Spleen (tissue), 7 donors: ENCODE measurements around the gene TBC1D26.

Source experiments
- CTCF ChIP-seq, 11 experiments: fragments of 200-600 bp in 7 of 11; fragments of 450-650 bp in 4 of 11; sonication (generic) in 4 of 11; IDR thresholded peaks in 8 of 11; conservative IDR thresholded peaks in 3 of 11; 1 replicate in 7 of 11; 2 replicates in 4 of 11; pipeline versions ENCODE4 v1.4.0 to v1.8.0; 2016 to 2021; ENCODE audit warnings: antibody characterized with exemption in 11 of 11, inconsistent platforms in 4 of 11, mild to moderate bottlenecking in 1 of 11
- POLR2A ChIP-seq, 3 donors: fragments of 450-650 bp; IDR thresholded peaks; one replicate each; pipeline ENCODE4 v1.5.1; 2017; ENCODE audit warnings: antibody characterized with exemption in 3 of 3, mild to moderate bottlenecking in 1 of 3
- POLR2AphosphoS5 ChIP-seq, 3 donors: sonication (generic); formaldehyde crosslinking; IDR thresholded peaks; one replicate each; pipeline ENCODE4 v1.5.1; 2017; ENCODE audit warnings: antibody characterized with exemption in 3 of 3
- donor health status: DM: no; HTN: no; CAD: no; lungs with moderate emphysema.
- donor health status: DM: no; HTN: no; CAD: no.
- donor health status: DM: no; HTN: no; CAD: no.

GRCh38 chr17:15783461-15783860 is 51.4 kb downstream of the TBC1D26 start:
- no peak for TF ChIP-seq CTCF (IDR thresholded peaks at IDR 0.05 in 8 of 11, conservative IDR thresholded peaks at IDR 0.05 in 3 of 11)
- no peak for TF ChIP-seq POLR2A (IDR thresholded peaks at IDR 0.05)
- no peak for TF ChIP-seq POLR2AphosphoS5 (IDR thresholded peaks at IDR 0.05)
